ENCODE results near the gene MCTP1. TPM values are rescaled to one million over a fixed set of nuclear protein-coding genes. Genes with fewer than 3 reads are reported as not detected.

The MCTP1 gene
- polyA plus RNA-seq, 1 donor (not counting 4 experiments of a cell fraction or from before 2014, with no cell fraction given), result 4.9 TPM

- Histone ChIP-seq H3K9me3 (ENCODE audit: control insufficient read depth, low read depth, low read length) (no peaks in the 10 kb centered on the region), H3K4me1 (ENCODE audit: control insufficient read depth, extremely low read depth, insufficient read depth, low read length) (no peaks in the 10 kb centered on the region), H3K9me1 (ENCODE audit: control insufficient read depth, extremely low read depth, insufficient read depth, low read length) (no peaks in the 10 kb centered on the region), H3K79me2 (ENCODE audit: control insufficient read depth, insufficient read depth, low read length) (no peaks in the 10 kb centered on the region), H3K9ac (ENCODE audit: control insufficient read depth, extremely low read depth, insufficient read depth, low read length) (no peak overlapping the region), H3K27ac (ENCODE audit: control insufficient read depth, insufficient read depth, low read length) (no peak overlapping the region), H3K4me2 (ENCODE audit: control insufficient read depth, extremely low read depth, insufficient read depth, low read depth, low read length) (no peak overlapping the region), H3K36me3 (ENCODE audit: control insufficient read depth in 2 of 2, extremely low read depth in 1 of 2, insufficient read depth in 2 of 2, low read length in 2 of 2) (no peaks in the 10 kb centered on the region), H4K20me1 (ENCODE audit: control insufficient read depth, extremely low read depth, insufficient read depth, low read length) (no peaks in the 10 kb centered on the region), H3K27me3 (ENCODE audit: control insufficient read depth, extremely low read depth, insufficient read depth, low read length) (no peaks in the 10 kb centered on the region), H2AFZ (ENCODE audit: control insufficient read depth, low read length) (no peak overlapping the region), H3K4me3 (ENCODE audit: control insufficient read depth in 2 of 3, extremely low read depth in 1 of 3, insufficient read depth in 2 of 3, low read depth in 1 of 3, low read length in 3 of 3) (no peak overlapping the region)
- dilution Hi-C loops (cut with MboI; ENCODE audit: extremely low pct_ligation_motif_present, low sequenced_read_pairs), result no loop called here
- TF ChIP-seq CTCF (optimal IDR thresholded peaks at IDR 0.05 in 1 of 3, IDR thresholded peaks at IDR 0.05 in 1 of 3, conservative IDR thresholded peaks at IDR 0.05 in 1 of 3; ENCODE audit: extremely low read depth in 1 of 3, insufficient read depth in 2 of 3, low read length in 3 of 3) (no peak), EZH2 (IDR thresholded peaks at IDR 0.05; ENCODE audit: low read length) (no peak)
- no peak for FAIRE-seq
- no peak for DNase-seq (ENCODE audit: low read depth, low spot score)
Observed at GRCh38 chr5:94699562-94699961, 585.3 kb downstream of the MCTP1 start.

GRCh38 chr5:94698197-94698596, 586.7 kb downstream of the MCTP1 start:
- Histone ChIP-seq H3K4me1 (ENCODE audit: control insufficient read depth, extremely low read depth, insufficient read depth, low read length) (peaks cover 7% of the 10 kb centered on the region), H3K36me3 (ENCODE audit: control insufficient read depth in 2 of 2, extremely low read depth in 1 of 2, insufficient read depth in 2 of 2, low read length in 2 of 2) (no peaks in the 10 kb centered on the region), H3K9me3 (ENCODE audit: control insufficient read depth, low read depth, low read length) (no peaks in the 10 kb centered on the region), H3K79me2 (ENCODE audit: control insufficient read depth, insufficient read depth, low read length) (no peaks in the 10 kb centered on the region), H3K4me3 (ENCODE audit: control insufficient read depth in 2 of 3, extremely low read depth in 1 of 3, insufficient read depth in 2 of 3, low read depth in 1 of 3, low read length in 3 of 3) (no peak overlapping the region), H3K27me3 (ENCODE audit: control insufficient read depth, extremely low read depth, insufficient read depth, low read length) (no peaks in the 10 kb centered on the region), H3K4me2 (ENCODE audit: control insufficient read depth, extremely low read depth, insufficient read depth, low read depth, low read length) (no peak overlapping the region), H3K9me1 (ENCODE audit: control insufficient read depth, extremely low read depth, insufficient read depth, low read length) (no peaks in the 10 kb centered on the region), H4K20me1 (ENCODE audit: control insufficient read depth, extremely low read depth, insufficient read depth, low read length) (no peaks in the 10 kb centered on the region), H2AFZ (ENCODE audit: control insufficient read depth, low read length) (no peak overlapping the region), H3K9ac (ENCODE audit: control insufficient read depth, extremely low read depth, insufficient read depth, low read length) (no peak overlapping the region), H3K27ac (ENCODE audit: control insufficient read depth, insufficient read depth, low read length) (no peak overlapping the region)
- DNase-seq (ENCODE audit: low read depth, low spot score), result no peak
- dilution Hi-C loops (cut with MboI; ENCODE audit: extremely low pct_ligation_motif_present, low sequenced_read_pairs), result no loop called here
- TF ChIP-seq CTCF (optimal IDR thresholded peaks at IDR 0.05 in 1 of 3, IDR thresholded peaks at IDR 0.05 in 1 of 3, conservative IDR thresholded peaks at IDR 0.05 in 1 of 3; ENCODE audit: extremely low read depth in 1 of 3, insufficient read depth in 2 of 3, low read length in 3 of 3), result no peak
- no peak for TF ChIP-seq EZH2 (IDR thresholded peaks at IDR 0.05; ENCODE audit: low read length)
- FAIRE-seq, result no peak
